ENCODE results near the gene RNPEPL1. TPM values are rescaled to one million over a fixed set of nuclear protein-coding genes. Genes with fewer than 3 reads are reported as not detected.
"Not testable (repeated sequence)": the region's sequence is repeated elsewhere in the genome, so short reads cannot be mapped to it uniquely, and the experiment has no call there.

The RNPEPL1 gene
- total RNA-seq, 2 experiments from 2014 or later: 110 to 113 TPM

DNA sequence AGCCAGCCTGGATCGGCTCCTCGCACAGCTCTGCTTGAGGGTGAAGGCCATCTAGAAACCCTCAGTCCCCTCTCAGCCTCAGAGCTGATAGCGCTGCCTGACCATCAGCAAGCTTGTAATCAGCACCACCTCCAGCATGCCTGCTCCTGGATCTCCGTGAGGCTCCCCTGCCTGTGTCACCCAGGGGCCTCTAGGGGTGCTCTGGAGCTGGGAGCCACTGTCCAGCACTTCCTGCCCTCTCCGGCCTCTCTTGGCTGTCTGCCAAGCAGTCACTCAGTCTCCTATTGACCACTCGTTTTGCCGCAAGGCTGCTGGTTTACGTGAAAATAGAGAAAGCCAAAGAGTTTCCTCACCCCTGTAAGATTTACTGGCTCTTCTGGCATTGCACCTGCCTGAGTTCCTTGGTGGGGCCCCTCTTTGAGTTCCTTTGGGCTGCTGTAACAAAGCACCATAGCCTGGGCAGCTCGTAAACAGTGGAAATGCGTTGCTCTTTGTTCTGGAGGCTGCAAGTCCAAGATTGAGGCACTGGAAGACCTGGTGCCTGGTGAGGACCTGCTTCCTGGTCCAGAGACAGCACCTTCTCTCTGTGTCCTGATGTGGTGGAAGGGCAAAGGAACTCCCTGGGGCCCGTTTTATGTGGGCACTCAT is 36.1 kb downstream of the RNPEPL1 start:
- CTCF ChIA-PET: no interaction called here
- peak overlapping the region; percentile 57 for H3K27ac Mint-ChIP-seq
- H3K9me3 Mint-ChIP-seq (ENCODE audit: insufficient read depth): no peaks in the 10 kb centered on the region
- POLR2A ChIA-PET: interaction anchor here (1.1 kb wide), 1 partner anchor 10 kb away, joined by 3 read pairs; no protein-coding TSS in a partner anchor
- ATAC-seq (no peak), DNase-seq (no peak)
- no peak overlapping the region for H3K4me3 Mint-ChIP-seq
- H3K4me1 Mint-ChIP-seq (ENCODE audit: low read depth): peaks cover 1% of the 10 kb centered on the region
- H3K27me3 Mint-ChIP-seq (ENCODE audit: low read depth): no peaks in the 10 kb centered on the region
- peaks cover 4% of the 10 kb centered on the region for H3K36me3 Mint-ChIP-seq (ENCODE audit: low read depth)

DNA sequence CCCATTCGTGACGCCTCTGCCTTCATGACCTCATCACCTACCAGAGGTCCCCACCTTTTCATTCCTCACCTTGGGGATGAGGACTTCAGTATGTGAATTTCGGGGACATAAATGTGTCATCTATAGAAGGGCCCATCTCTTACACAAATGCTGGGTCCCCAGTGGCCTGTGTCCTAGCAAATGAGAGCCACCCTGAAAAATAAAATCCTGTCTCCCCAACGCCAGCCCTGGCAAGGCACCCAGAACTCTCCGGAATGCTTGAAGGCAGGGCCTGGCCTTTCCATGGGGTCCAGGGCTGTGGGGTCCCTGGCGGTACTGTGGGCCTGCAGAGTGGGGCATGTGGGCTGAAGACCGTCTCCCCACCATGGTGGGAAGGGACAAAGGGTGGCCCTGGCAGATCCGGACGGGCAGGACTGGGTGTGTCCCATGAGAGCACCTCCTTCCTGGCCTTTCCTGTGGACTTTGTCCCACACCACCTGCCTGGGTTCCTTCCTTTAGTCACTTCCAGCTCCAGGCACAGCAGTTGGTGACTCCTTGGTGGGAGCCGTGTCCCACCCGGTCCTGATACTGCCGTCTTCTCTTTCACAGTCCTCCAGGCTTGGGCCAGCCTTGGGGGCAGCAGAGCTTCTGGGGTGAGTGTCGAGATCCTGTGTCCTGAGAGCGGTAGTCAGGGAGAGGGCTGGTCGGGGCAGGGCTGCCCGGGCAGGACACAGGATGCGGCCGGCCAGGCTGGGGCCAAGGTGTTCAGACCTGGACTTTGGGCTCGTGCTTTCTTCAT is 36.8 kb downstream of the RNPEPL1 start:
- Mint-ChIP-seq H3K36me3 (ENCODE audit: low read depth) (peaks cover 4% of the 10 kb centered on the region), H3K27ac (peak overlapping the region; percentile 57), H3K9me3 (ENCODE audit: insufficient read depth) (no peaks in the 10 kb centered on the region), H3K4me1 (ENCODE audit: low read depth) (peaks cover 1% of the 10 kb centered on the region), H3K4me3 (no peak overlapping the region), H3K27me3 (ENCODE audit: low read depth) (no peaks in the 10 kb centered on the region)
- DNase-seq (no peak), ATAC-seq (no peak)
- ChIA-PET CTCF (interaction anchor here (1.4 kb wide), 1 partner anchor 91 kb away, joined by 4 read pairs; no protein-coding TSS in a partner anchor), POLR2A (interaction anchor here (1.1 kb wide), 1 partner anchor 11 kb away, joined by 3 read pairs; no protein-coding TSS in a partner anchor)

GRCh38 chr2:240605867-240606743 is 37.8 kb downstream of the RNPEPL1 start:
- no peak overlapping the region for H3K27ac Mint-ChIP-seq
- H3K9me3 Mint-ChIP-seq (ENCODE audit: insufficient read depth): no peaks in the 10 kb centered on the region
- ChIA-PET CTCF (interaction anchor here (1.4 kb wide), 1 partner anchor 92 kb away, joined by 4 read pairs; no protein-coding TSS in a partner anchor), POLR2A (no interaction called here)
- H3K4me1 Mint-ChIP-seq (ENCODE audit: low read depth): peaks cover 1% of the 10 kb centered on the region
- peaks cover 5% of the 10 kb centered on the region for H3K36me3 Mint-ChIP-seq (ENCODE audit: low read depth)
- ATAC-seq (no peak), DNase-seq (no peak)
- H3K27me3 Mint-ChIP-seq (ENCODE audit: low read depth): no peaks in the 10 kb centered on the region
- no peak overlapping the region for H3K4me3 Mint-ChIP-seq

- Mint-ChIP-seq H3K27me3 (ENCODE audit: low read depth) (no peaks in the 10 kb centered on the region), H3K27ac (no peak overlapping the region), H3K36me3 (ENCODE audit: low read depth) (peaks cover 26% of the 10 kb centered on the region), H3K4me1 (ENCODE audit: low read depth) (peaks cover 18% of the 10 kb centered on the region), H3K4me3 (no peak overlapping the region), H3K9me3 (ENCODE audit: insufficient read depth) (peaks cover 6% of the 10 kb centered on the region)
- ATAC-seq (peak; percentile 28), DNase-seq (peak; percentile 67)
- ChIA-PET CTCF (interaction anchor here (0.6 to 3.1 kb wide), 4 partner anchors 10 to 46 kb away, joined by 3 to 22 read pairs (median 16); partner anchors contain the start of gene CAPN10), POLR2A (interaction anchor here (1.6 to 2.2 kb wide), 2 partner anchors 13 to 46 kb away, joined by 5 to 6 read pairs; partner anchors contain the start of gene GPR35)
These were observed 43.4 kb downstream of the RNPEPL1 start for GRCh38 chr2:240611601-240612210.

GRCh38 chr2:240613781-240614180 is 45.5 kb downstream of the RNPEPL1 start:
- peaks cover 21% of the 10 kb centered on the region for H3K9me3 Mint-ChIP-seq (ENCODE audit: insufficient read depth)
- H3K4me1 Mint-ChIP-seq (ENCODE audit: low read depth): peaks cover 27% of the 10 kb centered on the region
- no peak overlapping the region for H3K4me3 Mint-ChIP-seq
- POLR2A ChIA-PET: no interaction called here
- no peak overlapping the region for H3K27ac Mint-ChIP-seq
- H3K36me3 Mint-ChIP-seq (ENCODE audit: low read depth): peaks cover 39% of the 10 kb centered on the region
- H3K27me3 Mint-ChIP-seq (ENCODE audit: low read depth): no peaks in the 10 kb centered on the region
- DNase-seq: no peak
- no peak for ATAC-seq
- CTCF ChIA-PET: interaction anchor here (1.5 to 3.0 kb wide), 3 partner anchors 8 to 48 kb away, joined by 4 to 22 read pairs (median 16); partner anchors contain the start of gene GPR35

DNA sequence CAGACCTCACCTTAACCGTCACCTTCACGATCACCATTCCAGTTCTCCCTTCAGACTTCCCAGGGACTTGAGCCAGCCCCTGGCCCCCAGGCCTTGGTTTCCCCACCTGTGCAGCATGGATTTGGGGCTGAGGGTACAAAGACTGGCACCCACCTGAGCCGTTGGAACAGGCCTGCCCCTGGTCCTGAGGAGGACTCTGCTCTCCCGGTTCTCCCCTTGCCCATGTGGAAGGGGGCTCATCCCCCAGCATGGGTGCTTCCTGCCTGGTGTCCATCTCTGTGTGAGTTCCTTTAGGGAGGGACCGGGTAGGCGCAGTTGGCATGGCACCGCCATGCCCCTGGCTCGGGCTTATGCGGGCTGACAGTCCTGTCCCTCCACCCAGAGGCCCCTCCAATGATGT is 46.1 kb downstream of the RNPEPL1 start:
- H3K27ac Mint-ChIP-seq: no peak overlapping the region
- H3K4me1 Mint-ChIP-seq (ENCODE audit: low read depth): peaks cover 33% of the 10 kb centered on the region
- no peaks in the 10 kb centered on the region for H3K27me3 Mint-ChIP-seq (ENCODE audit: low read depth)
- no peak overlapping the region for H3K4me3 Mint-ChIP-seq
- CTCF ChIA-PET: no interaction called here
- ATAC-seq (no peak), DNase-seq (no peak)
- H3K36me3 Mint-ChIP-seq (ENCODE audit: low read depth): peaks cover 44% of the 10 kb centered on the region
- peaks cover 22% of the 10 kb centered on the region for H3K9me3 Mint-ChIP-seq (ENCODE audit: insufficient read depth)
- POLR2A ChIA-PET: no interaction called here

DNA sequence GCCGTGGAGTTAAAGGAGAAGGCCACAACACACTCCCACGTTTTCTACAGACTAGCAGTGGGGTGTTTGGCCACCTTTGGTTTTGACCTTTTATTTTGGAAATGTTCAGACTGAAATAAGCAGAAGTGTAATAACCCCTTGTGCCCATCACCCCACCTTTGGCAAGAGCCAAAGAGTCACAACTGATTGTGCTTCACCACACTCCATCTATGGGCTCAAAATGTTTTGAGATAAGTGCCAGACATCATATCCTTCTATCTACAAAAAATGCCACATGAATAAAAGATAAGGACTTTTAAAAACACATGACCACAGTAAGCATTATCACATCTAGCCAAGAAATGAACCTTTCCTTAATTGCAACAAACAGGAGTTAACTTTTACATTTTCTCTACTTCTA is 47.1 kb downstream of the RNPEPL1 start:
- Mint-ChIP-seq H3K36me3 (ENCODE audit: low read depth) (peaks cover 48% of the 10 kb centered on the region), H3K9me3 (ENCODE audit: insufficient read depth) (peaks cover 22% of the 10 kb centered on the region), H3K27me3 (ENCODE audit: low read depth) (no peaks in the 10 kb centered on the region), H3K4me3 (no peak overlapping the region), H3K4me1 (ENCODE audit: low read depth) (peaks cover 41% of the 10 kb centered on the region), H3K27ac (peak overlapping the region; percentile 2)
- ATAC-seq (no peak), DNase-seq (no peak)
- CTCF ChIA-PET: no interaction called here
- POLR2A ChIA-PET: no interaction called here

DNA sequence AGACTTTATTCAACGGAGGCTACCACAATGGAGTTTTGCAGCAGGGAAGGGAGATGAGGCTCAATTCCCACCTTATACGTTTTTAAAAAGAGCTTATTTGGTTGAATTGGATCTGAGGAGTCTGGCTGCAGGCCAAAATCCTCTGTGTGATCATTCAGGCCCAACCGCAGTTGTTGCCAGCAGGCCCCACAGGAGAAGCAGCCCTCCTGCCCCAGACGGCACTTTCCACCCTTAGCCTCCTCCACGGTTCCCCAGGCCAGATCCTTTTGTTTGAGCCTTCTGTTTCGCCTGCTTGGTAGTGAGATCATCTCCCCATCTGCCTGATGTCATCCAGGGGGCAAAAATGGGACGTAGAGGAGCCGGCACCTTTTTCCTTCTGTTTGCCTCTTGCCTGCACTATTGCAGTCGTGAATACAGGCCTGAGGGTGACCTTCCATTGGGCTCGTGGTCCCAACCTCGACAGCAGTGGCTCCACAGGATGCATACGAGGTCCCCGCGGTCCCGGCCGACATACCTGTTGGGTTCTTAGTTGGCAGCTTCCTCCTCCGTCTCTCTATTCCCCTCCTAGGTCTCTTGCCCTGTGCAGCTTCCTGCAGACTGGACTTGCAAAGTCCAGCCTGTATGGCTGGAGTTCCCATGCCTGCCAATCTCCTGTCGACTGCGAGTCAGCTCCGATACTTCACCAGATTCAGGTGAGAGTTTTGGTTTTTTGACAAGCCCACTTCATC is 47.7 kb downstream of the RNPEPL1 start:
- ChIA-PET POLR2A (no interaction called here), CTCF (no interaction called here)
- Mint-ChIP-seq H3K27me3 (ENCODE audit: low read depth) (no peaks in the 10 kb centered on the region), H3K4me3 (no peak overlapping the region), H3K27ac (no peak overlapping the region), H3K4me1 (ENCODE audit: low read depth) (peaks cover 46% of the 10 kb centered on the region), H3K36me3 (ENCODE audit: low read depth) (peaks cover 48% of the 10 kb centered on the region), H3K9me3 (ENCODE audit: insufficient read depth) (peaks cover 22% of the 10 kb centered on the region)
- no peak for DNase-seq
- ATAC-seq: no peak

- peaks cover 22% of the 10 kb centered on the region for H3K9me3 Mint-ChIP-seq (ENCODE audit: insufficient read depth)
- DNase-seq; ATAC-seq; H3K27me3 Mint-ChIP-seq (ENCODE audit: low read depth); H3K4me3 Mint-ChIP-seq; POLR2A ChIA-PET: not testable (repeated sequence)
- peaks cover 56% of the 10 kb centered on the region for H3K4me1 Mint-ChIP-seq (ENCODE audit: low read depth)
- H3K27ac Mint-ChIP-seq: peak overlapping the region; percentile 31
- H3K36me3 Mint-ChIP-seq (ENCODE audit: low read depth): peaks cover 43% of the 10 kb centered on the region
- CTCF ChIA-PET: interaction anchor here (0.7 to 1.2 kb wide), 2 partner anchors 32 to 50 kb away, joined by 3 to 7 read pairs; no protein-coding TSS in a partner anchor
These were observed 48.8 kb downstream of the RNPEPL1 start for GRCh38 chr2:240616860-240617666.

GRCh38 chr2:240618776-240619175 is 50.5 kb downstream of the RNPEPL1 start:
- Mint-ChIP-seq H3K4me3 (no peak overlapping the region), H3K36me3 (ENCODE audit: low read depth) (peaks cover 44% of the 10 kb centered on the region), H3K4me1 (ENCODE audit: low read depth) (peaks cover 73% of the 10 kb centered on the region), H3K27ac (peak overlapping the region; percentile 58), H3K27me3 (ENCODE audit: low read depth) (no peaks in the 10 kb centered on the region), H3K9me3 (ENCODE audit: insufficient read depth) (peaks cover 22% of the 10 kb centered on the region)
- DNase-seq (no peak), ATAC-seq (no peak)
- POLR2A ChIA-PET: no interaction called here
- CTCF ChIA-PET: interaction anchor here (0.6 kb wide), 1 partner anchor 43 kb away, joined by 3 read pairs; no protein-coding TSS in a partner anchor

Measured in activated CD8-positive, alpha-beta T cell treated with anti-CD3 and anti-CD28 coated beads, Interleukin-2, amount 10 ng/mL, durations not matched to agents 7 days and 5 days (primary cell).